ENCODE data around the gene DGKA.

DNA sequence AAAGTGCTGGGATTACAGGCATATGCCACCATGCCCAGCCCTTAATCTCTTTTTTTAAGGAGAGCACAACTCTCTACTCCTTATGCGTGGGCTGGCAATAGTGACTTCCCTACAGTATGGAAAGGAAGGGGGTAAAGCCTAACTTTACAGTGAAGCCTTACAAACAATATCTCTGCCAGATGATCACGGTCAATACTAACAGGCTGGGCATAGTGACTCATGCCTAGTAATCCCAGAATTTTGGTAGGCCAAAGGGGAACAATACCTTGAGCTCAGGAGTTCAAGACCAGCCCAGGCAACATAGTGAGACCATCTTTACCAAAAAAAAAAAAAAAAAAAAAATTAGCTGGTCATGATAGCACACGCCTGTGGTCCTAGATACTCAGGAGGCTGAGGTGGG is 8.8 kb upstream of the DGKA start:
- TF ChIP-seq POLR2AphosphoS5 (IDR thresholded peaks at IDR 0.05): no peak
- TF ChIP-seq POLR2A (IDR thresholded peaks at IDR 0.05): no peak

Data from transverse colon (tissue), 3 donors.